RWPE1 (cell line): ENCODE measurements around the gene NDUFS1.
"Not testable (repeated sequence)": the region's sequence is repeated elsewhere in the genome, so short reads cannot be mapped to it uniquely, and the experiment has no call there.

Experiments
- CTCF ChIA-PET: fragments of 350-600 bp; sonication (Branson Sonifier 250); formaldehyde crosslinking; extraction: SDS; loops from one replicate; lab custom pipeline; 2021; lab: Yijun Ruan, JAX
- POLR2A ChIA-PET: fragments of 400-600 bp; formaldehyde crosslinking; extraction: SDS; loops from one replicate; lab custom pipeline; 2020; ENCODE audit warnings: antibody characterized with exemption; ENCODE audit not compliant: low non-redundant PET; lab: Yijun Ruan, JAX
- DNase-seq: peaks from one replicate; pipeline ENCODE4 v3.0.0; 2012; ENCODE audit warnings: low spot score
- H3K27ac ChIP-seq: fragments of 450-650 bp; 2 replicates; pipeline ENCODE4 v1.5.1; 2017
- TF ChIP-seq, protein P1 (sequence below): fragments of 450-650 bp; conservative IDR thresholded peaks from 2 replicates; pipeline ENCODE4 v1.5.1; 2017; ENCODE audit warnings: low read depth, mild to moderate bottlenecking

Gene NDUFS1

DNA sequence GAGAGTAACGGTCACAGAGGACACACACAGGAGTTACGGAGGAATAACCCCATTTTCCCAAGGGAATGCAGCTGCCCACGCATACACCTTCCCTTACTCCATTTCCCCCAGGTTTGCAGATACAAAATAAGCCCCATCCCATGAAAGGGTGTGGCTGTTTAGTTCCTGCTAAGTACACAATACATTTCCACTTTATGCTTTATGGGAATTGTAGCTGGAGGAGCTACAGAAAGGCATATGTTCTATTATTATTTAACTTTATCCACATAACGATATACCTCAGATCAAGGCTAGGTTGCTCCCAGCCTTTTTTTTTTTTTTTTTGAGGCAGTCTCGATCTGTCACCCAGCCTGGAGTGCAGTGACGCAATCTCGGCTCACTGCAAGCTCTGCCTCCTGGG, 50.5 kb downstream of the NDUFS1 start:
- DNase-seq: no peak
- ChIA-PET POLR2A (no interaction called here), CTCF (no interaction called here)
- TF ChIP-seq, protein P1, sequence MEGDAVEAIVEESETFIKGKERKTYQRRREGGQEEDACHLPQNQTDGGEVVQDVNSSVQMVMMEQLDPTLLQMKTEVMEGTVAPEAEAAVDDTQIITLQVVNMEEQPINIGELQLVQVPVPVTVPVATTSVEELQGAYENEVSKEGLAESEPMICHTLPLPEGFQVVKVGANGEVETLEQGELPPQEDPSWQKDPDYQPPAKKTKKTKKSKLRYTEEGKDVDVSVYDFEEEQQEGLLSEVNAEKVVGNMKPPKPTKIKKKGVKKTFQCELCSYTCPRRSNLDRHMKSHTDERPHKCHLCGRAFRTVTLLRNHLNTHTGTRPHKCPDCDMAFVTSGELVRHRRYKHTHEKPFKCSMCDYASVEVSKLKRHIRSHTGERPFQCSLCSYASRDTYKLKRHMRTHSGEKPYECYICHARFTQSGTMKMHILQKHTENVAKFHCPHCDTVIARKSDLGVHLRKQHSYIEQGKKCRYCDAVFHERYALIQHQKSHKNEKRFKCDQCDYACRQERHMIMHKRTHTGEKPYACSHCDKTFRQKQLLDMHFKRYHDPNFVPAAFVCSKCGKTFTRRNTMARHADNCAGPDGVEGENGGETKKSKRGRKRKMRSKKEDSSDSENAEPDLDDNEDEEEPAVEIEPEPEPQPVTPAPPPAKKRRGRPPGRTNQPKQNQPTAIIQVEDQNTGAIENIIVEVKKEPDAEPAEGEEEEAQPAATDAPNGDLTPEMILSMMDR: no peak
- H3K27ac ChIP-seq: no peak overlapping the region

- POLR2A ChIA-PET: no interaction called here
- no peak for DNase-seq
- H3K27ac ChIP-seq: no peak overlapping the region
- TF ChIP-seq, protein P1: no peak
- CTCF ChIA-PET: no interaction called here
Measured at GRCh38 chr2:206105541-206105940, 53.7 kb downstream of the NDUFS1 start.

- ChIA-PET CTCF (no interaction called here), POLR2A (no interaction called here)
- no peak overlapping the region for H3K27ac ChIP-seq
- TF ChIP-seq, protein P1: no peak
- DNase-seq: no peak
Measured at GRCh38 chr2:206105038-206105437, 54.2 kb downstream of the NDUFS1 start.

GRCh38 chr2:206098872-206099271, 60.4 kb downstream of the NDUFS1 start:
- POLR2A ChIA-PET, DNase-seq: not testable (repeated sequence)
- CTCF ChIA-PET: interaction anchor here (0.6 kb wide), 1 partner anchor 29 kb away, joined by 4 read pairs; no protein-coding TSS in a partner anchor

GRCh38 chr2:206098471-206098870, 60.8 kb downstream of the NDUFS1 start:
- CTCF ChIA-PET: interaction anchor here (0.6 kb wide), 1 partner anchor 29 kb away, joined by 4 read pairs; no protein-coding TSS in a partner anchor
- TF ChIP-seq, protein P1: no peak
- POLR2A ChIA-PET: no interaction called here

More at GRCh38 chr2:206098872-206099271, 60.4 kb downstream of the NDUFS1 start:
- H3K27ac ChIP-seq: not testable (repeated sequence)

DNA sequence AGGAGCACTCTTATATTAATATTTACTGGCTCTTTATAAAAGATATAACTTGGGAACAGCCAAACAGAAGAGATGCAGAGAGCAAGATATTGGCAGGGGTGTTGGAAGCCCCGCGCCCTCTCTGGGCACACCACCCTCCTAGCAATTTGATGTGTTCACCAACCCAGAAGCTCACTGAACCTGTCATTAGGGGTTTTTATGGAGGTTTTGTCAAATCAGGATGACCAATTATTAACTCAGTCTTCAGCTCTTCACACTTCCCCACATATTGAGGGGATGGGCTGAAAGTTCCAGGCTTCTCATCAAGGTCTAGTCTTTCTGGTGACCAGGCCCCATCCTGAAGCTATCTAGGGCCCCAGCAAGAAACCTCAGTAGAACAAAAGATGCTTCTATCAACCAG, 62.4 kb downstream of the NDUFS1 start:
- DNase-seq: no peak
- no peak overlapping the region for H3K27ac ChIP-seq
- TF ChIP-seq, protein P1: no peak
- ChIA-PET CTCF (interaction anchor here (0.6 to 0.7 kb wide), 2 partner anchors 10 to 133 kb away, joined by 3 read pairs; no protein-coding TSS in a partner anchor), POLR2A (interaction anchor here (0.6 kb wide), 1 partner anchor 98 kb away, joined by 7 read pairs; no protein-coding TSS in a partner anchor)

More at GRCh38 chr2:206098471-206098870, 60.8 kb downstream of the NDUFS1 start:
- no peak overlapping the region for H3K27ac ChIP-seq
- DNase-seq: no peak

DNA sequence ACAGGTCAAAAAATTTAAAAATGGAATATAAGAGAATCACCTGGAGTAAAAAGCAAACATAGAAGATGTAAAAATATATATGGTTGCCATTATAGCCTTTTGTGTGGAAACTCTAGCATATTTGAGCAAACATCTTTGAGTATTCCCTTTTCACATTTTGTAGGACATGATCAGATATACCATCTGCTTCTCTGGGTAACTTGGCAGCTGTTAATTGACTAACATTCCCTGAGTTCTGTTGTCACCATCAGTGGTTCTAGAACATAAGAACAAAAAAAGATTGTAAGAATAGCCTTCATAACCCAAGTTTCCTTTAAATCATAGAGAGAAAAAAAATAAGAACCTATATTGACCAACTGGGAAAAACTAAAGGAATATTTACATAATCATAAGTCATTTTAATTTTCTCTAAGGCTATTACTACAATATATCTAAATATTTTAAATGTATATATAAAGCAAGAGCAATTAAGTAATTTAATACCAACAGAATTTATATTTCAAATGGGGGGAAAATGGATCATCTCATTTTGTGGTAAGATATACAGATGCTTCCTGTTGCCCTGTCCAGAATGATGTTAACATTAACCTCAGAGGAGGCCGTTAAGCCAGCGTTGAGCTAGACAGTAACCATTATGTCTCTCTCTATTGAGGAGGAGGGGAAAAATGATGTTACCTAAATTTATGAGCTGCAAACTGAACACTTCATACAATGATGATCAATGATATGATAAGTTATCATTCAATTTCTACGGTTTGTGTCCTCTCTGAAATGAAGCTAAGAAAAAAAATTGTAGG, 63.5 kb downstream of the NDUFS1 start:
- no peak for DNase-seq
- TF ChIP-seq, protein P1: no peak
- ChIA-PET CTCF (interaction anchor here (0.6 to 0.7 kb wide), 2 partner anchors 9 to 40 kb away, joined by 3 to 5 read pairs; no protein-coding TSS in a partner anchor), POLR2A (no interaction called here)
- no peak overlapping the region for H3K27ac ChIP-seq
